GM18909 (cell line): Measurements from ENCODE around the gene DHX58.

ENCODE experiments used
- ATAC-seq: cut with Tn5 transposase; IDR thresholded peaks from one replicate; pipeline ENCODE4 v1.9.1; 2021; ENCODE audit warnings: mild to moderate bottlenecking; ENCODE audit not compliant: unreplicated experiment, poor library complexity

The DHX58 gene

DNA sequence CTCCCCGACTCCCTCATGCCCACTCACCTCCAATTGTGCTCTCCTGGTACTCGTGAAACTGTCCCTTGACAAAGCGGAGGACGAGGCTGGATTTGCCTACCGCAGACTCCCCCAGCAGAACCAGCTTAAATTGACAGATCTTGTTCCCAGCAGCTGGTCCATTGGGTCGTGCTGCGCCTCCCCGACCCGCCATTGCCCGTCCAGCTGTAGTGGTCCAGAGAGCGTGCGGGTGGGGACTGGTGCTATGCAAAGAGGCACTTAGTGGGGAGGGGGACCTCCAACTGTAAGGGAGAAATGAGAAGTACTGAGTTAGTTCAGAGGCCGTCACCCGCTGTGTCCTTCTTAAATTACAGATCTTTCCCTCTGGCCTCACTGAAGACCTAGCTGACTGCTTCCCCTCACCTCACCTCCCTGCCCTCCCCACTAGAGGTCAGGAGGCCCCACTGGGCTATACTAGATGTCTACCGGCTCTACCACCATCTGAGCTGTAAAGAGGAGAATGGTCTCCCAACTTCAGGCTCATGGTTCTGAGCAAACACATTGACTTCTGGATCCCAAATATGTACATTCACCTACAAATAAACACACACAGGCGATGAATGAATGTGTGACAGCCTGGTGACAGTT lies 17.9 kb upstream of the DHX58 start:
- ATAC-seq = no peak

DNA sequence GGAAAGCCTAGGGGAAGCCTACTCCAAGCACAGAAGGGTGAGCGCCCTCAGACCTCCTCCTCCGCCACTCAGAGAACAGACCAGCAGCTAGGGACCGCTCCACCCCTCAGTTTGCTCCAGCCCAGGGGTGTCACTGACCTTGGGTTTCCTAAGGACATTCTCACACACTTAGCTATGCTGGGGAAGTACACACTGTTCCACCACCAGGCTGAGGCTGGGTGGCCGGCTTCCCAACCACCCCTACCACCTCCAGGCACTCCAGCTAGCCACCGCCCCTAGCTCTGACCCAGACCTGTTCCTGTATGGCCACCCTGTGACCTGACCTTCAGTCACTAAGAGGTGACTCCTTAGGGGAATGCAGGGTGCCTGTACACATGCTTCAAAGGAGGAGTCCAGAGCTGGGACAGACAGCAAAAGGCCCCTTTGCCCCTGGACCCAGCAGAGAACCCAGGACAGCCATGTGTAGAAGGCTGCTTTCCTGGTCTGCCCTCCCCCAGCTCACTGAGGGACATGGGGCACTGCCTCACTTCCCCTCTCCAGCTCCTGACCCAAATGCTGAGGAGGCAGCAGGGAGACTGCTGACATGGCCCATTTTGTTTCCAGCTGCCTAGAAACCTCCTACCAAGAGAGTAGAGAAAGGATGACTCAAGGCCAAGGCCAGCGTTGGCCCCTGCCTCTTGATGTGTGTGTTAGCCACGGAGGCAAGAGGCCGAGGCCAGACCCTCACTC lies 16.8 kb upstream of the DHX58 start:
- ATAC-seq = no peak

DNA sequence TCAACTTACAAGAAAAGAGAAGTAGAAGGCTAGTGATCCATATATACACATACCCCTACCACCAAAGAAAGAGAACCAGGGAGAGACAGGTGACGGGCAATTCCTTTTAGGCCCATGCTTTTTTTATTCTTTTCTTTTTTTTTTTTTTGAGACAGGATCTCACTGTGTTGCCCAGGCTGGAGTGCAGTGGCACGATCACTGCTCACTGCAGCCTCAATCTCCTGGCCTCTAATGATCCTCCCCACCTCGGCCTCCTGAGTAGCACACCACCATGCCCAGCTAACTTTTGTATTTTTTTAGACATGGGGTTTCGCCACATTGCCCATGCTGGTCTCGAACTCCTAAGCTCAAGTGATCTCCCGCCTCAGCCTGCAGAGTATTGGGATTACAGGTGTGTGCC lies 14.9 kb upstream of the DHX58 start:
- ATAC-seq = no peak

DNA sequence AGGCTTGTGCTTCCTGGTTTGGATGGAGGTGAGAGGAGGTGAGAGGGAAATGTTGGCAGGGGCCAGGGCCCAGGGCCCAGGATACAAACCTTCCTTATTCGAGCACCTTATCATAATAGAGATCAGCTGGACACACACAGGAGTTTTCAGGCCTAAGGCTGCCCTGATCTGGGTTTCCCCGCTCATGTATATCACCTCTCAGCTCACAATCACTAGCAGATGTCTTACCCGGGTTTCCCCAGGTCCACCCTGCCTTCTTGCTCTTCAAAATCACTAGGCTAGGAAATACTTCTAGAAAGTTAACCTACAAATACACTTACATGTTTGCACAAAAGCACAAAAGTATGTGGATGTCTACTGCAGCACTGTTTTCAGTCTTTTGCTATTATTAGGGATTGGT lies 14.3 kb upstream of the DHX58 start:
- ATAC-seq = no peak

DNA sequence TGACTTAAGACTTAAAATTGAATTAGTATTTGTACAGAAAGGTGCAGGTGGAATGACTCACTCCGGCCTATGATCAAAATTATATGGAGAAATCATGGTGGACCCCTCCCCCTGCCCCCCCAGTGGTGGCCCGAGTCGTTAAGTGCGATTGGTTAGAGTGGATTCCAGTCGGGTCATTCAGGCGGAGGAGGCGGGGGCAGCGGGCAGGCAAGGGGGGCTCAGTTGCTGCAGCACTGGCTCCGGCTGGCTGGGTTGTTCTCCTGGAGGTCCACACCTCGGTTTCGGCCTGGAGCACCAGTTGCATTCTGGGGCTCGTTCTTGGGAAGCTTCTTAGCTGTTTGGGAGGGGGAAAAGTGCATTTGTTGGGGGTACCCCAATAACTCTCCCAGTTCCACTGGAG lies 13.1 kb upstream of the DHX58 start:
- ATAC-seq = no peak

DNA sequence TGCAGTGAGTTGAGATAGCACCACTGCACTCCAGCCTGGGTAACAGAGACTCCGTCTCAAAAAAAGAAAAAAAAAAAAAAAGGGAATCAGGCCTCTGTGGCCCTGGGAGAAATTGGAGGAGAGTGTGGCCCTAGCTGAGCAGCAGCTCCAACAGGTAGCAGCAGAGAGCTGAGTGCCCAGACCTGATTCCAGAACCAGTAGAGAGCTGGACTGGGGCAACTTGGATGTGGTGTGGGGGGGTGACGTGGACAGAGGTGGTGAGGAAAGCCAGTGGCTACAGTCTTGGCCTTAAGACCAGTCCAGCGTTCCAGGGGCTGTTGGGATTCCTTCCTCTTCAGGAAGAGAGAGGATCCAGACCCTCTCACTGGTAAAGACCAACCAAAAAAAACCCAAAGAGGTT lies 11.7 kb upstream of the DHX58 start:
- ATAC-seq = no peak

DNA sequence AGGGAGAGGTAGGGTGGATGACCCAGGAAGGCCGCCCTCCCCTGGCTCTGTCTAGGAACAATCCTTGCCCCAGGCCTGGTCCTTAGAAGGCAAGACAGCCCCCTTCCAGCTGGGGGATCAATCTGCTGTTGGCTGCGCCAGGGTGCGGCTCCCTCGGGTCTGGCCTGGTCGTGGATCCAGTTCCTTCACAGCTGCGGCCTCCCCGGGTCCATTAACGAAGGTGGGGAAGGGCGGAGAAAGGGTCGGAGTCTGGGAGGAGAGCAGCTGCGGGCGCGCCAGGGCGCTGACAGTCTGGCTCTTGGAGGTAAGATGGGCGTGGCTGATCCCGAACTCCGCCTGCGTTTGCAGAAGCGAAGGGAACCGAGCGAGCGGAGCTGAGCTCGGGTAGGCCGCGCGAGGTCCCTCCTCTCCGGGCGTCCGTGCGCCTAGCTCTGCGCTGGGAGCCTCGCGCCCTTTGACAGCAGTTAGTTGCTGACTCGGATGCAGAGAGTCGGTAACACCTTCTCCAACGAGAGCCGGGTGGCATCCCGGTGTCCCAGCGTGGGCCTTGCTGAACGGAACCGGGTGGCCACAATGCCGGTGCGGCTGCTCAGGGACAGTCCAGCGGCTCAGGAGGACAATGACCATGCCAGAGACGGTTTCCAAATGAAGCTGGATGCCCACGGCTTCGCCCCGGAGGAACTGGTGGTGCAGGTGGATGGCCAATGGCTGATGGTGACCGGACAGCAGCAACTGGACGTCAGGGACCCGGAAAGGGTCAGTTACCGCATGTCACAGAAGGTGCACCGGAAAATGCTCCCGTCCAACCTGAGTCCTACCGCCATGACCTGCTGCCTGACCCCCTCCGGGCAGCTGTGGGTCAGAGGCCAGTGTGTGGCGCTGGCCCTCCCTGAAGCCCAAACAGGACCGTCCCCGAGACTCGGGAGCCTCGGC lies 10.1 kb upstream of the DHX58 start, which contains the start of gene HSPB9:
Gene HSPB9, plus strand, starts transcription at position 434 of the 933 bp plus-strand sequence. Its CDS starts 47 bp downstream, at position 481.
- no peak for ATAC-seq

DNA sequence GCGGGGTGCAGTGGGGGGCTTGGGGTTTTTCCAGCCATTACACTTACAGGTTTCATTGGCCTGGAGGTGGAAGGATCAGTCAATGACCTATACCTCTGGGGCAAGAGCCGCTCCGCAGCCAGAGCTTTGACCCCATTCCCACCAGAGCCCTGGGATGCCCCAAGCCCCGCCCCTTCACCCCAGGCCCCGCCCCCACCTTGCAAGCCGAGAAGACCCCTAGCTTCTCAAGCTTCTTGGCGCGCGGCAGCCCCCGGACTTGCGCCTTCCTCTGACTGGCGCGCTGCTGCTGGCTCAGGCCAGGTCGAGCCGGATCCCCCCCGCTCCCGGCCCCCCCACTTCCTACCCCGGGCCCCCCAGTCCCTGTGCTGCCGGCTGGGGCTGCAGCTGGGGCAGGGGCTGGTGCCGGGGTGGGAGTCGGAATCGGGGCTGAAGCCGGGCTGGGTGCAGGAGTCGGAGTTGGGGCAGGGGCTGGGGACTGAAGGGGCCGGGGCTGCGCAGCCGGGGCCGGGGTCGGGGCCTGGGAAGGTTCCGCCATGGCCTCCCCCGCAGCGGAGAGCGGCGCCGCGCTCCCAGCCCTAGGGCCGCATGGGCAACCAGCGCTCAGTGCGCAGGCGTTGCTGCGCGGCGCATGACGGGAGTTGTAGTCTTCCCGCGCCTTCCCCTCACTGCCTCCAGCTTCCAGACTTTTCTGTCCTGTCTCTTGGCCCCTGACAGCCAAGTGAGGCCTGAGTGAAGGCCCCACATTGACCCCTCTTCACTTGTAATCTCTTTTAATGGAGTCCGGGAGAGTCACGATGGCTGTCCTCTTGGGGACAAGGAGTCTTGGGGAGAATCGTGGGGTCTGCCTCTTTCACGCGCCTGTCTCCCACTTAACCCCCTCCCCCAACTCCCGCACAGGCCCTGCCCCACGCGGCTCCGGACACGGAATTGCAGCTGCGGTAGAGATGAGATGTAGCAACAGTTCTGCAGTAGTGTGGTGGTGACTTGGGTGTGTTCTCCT lies 8.6 kb upstream of the DHX58 start, which contains the start of gene KAT2A:
Gene KAT2A, minus strand, starts transcription at position 598 of the 1,000 bp plus-strand sequence. Its CDS starts 63 bp downstream, at position 535.
- peak; percentile 67 for ATAC-seq

DNA sequence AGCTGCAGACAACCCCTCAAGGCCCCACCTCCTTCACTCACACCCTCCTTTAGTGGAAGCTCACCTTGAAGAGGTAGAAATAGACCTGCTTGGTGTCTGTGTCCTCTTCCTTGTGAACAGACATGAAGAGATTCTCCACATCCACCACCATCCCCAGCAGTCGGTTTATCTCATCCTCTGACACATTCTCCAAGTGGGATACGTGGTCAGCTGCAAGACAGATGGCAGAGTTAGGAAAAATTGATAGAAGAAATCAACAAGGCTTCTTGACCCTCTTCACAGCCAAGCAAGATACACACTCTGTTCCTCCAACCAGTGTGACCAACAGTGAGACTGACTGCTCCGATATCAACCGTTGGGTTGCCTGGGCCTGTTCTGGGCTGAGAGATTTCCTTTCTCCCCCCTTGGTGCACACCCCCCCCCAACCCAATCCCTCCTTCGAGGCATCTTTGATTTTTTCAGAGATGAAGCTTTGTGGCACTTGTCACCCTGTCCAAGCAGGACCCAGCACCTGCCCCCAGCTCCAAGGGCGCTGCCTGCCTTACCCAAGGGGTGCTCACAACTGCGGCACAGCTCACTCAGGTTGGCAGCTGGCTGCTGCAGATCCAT lies 7.8 kb upstream of the DHX58 start:
- no peak for ATAC-seq

DNA sequence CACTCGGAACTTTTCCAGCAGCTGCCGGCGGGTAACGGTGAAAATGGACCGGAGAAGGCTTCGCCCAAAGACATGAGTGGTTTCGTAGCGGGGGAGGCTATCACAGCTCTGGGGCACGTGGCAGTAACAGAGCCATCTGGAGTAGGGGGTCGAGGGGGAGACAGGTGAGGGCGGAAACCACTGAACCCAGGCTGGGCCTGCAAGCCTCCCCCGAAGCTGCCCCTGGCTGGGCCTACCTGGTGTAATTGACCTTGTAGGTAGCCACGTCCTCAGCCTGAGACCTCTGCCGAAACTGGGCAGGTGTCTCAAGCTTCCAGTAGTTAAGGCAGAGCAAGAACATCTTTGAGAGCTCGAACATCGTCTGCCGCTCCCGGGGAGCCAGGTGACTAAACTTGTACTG lies 6.8 kb upstream of the DHX58 start:
- ATAC-seq = no peak

DNA sequence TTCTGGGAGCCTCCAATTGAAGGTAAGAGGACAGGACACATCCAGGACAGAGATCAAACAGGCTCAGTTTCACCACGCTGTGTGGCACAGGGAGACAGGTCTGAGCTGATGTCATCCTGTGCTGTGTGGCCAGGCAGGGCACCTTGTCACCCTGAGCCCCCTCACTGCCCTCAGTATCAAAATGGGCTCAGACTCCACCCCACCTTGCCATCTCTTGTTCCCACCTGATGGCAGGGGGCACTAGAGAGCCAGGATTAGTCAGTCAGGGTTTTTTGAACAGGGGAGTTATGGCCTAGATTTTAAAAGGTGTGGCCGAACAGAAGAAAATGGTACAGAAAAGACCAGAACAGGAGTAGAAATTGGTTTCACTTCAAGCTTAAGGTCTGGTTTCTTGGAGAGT lies 6.0 kb upstream of the DHX58 start:
- ATAC-seq = no peak

DNA sequence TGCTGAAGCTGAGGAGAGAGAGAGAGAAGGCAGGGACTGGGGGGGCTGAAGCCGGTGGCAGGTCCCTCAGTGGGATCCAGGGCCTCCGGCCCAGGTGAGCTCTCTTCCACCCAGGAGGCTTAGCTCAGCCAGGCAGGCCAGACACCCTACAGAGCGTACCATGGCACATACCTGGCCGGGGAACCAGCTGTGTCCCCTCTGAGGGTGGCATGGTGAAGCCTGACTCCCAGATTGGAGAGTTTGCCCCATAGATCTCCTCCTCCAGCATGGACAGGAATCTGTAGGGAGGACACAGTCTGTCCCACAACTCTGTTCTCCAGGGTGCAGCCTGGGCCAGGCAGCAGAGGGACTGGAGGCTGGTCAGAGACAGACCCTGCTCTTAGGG lies 5.6 kb upstream of the DHX58 start:
- ATAC-seq = no peak

DNA sequence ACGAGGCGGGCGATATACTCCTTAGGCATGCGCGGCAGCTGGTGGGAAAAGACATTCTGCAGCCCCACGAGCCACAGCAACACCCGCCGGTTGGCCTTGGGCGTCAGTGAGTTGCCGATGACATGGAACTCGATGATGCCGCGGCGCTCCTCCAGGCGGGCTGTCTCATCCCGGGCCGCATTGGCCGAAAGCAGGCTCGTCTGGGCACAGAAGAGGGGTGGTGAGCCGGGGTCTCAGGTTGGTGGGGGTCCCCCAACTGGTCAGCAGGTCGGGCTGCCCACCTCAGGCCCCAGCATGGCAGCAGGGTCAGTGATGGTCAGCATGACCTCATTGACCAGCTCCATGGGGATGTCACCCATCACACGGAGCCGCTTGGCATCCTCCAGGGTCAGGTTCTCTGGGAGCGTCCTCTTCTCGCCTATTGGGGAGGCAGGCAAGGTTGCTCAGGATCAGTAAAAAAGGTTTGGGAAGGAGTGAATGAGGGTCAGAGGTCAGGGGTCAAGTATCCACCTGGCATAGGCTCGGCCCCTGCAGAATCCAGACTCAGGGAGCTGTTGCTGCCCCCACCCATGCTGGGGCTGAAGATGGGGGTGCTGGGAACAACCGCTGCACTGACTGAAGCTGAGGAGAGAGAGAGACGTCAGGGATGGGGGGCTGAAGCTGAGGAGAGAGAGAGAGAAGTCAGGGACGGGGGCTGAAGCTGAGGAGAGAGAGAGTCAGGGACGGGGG lies 5.0 kb upstream of the DHX58 start:
- ATAC-seq = no peak

DNA sequence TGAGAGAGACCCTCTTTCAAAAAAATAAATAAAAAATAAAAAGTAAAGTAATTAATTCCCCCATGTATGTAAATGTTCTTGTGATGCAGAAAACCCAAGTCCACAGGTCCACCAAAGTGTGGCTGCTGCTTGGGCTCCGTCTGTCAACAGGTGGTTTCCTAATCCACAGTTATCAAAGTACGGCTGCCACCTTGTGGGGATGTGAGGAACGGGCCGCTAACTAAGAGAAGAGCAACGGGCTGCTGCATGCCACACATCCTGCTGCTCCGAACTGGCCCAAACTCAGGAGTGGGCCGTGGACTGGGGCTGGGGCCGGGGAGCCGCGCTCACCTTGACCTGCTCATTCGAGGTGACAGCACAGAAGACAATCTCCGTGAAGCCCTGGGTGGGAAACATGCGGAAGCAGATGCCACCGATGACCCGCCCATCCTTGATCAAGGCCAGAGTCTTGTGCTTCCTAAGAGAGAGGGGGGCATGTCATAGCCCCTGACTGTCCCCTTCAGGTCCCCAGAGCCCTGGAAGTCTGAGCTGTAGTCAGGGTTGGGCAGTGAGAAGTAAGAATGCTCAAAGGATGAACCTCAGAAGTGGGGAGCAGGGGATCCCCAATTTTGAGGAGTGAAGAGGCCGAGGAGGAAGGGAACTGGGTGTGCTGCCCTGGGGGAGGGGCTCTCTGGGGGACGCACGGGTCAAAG lies 4.3 kb upstream of the DHX58 start:
- no peak for ATAC-seq

DNA sequence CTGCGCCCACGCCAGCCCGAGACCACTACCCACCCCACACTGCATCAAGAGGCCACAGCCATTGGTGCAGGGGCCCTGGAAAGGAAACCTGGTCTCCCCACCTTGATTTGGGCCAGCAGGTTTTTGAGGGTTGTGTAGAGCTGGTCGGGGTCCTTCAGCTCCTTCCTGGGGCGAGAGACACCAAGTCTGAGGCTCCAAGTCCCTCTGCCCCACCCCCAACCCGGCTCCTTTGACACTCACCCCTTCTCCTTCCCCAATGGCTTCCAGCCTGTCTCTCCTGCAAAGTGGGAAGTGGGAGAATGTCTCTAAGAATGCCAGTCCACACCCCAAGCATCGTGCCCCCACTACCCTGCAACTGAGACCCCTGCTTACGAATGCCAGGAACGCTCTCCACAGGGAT lies 1.6 kb upstream of the DHX58 start:
- no peak for ATAC-seq

DNA sequence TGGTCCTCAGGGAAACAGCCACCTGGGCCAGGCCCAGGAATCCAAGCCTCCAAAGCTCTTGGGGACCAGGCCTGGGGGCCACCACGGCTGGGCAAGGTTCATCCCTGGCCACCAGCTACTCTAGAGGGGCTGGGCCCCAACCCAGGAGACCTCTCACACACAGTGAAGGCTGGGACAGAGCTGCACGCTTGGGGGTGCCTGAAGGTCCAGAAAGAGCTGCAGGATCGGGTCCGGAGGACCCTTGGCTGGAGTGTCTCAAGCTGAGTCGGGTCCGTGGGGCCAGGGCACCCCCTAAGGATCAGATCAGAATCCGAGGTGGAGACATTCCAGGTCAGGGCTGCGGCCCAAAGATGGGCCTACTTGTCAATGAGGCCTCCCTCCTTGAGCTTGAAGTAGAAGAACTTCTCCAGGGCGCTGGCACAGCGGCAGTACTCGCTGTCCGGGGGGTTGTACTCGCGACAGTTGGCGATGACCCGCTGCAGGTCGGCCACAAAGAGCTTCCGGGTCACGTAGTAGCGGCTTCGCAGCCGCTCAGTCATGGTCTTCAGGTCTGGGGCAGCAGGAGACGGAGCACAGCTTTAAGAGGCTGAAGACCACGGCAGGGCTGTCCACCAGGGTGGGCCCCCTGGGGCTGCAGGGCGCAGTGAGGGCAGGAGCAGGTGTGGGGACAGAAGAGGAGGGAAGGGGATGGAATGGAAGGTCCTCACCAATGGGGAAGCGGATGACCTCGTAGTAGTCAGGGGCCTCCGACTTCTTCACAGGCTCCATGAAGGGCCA lies 967 bp upstream of the DHX58 start:
- no peak for ATAC-seq

DNA sequence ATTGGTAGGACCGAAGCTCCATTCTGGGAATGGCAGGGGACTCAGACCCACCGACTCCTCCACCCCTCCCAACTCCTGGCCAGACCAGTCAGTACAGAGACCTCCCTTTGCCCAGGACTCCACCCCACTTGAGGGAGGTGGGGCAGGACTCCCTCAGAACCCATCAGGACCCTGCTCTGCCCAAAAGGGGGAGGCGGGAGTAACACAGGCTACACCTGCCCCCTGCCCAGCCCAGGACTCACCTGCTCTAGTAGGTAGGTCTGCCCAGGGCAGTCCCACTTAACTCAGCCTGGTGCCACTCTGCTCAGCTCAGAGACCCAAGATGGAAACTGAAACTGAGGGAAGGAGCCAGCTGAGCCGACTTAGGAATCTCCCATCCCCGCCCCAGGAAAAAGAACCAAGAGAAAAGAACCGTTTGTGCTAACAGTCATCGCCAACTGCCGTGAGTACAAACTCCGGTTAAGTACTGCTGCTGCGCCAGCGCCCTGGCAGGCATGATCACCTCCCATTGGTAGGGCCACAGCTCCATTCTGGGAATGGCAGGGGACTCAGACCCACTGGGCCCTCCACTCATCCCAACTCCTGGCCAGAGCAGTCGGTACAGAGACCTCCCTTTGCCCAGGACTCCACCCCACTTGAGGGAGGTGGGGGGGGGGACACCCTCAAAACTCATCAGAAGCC lies 503 bp downstream of the DHX58 start:
- ATAC-seq = no peak
